GM18907 (cell line): Measurements from ENCODE around the gene BBS9.
"Not testable (repeated sequence)": the region's sequence is repeated elsewhere in the genome, so short reads cannot be mapped to it uniquely, and the experiment has no call there.

Experiments used
- ATAC-seq: cut with Tn5 transposase; IDR thresholded peaks from one replicate; pipeline ENCODE4 v1.9.1; 2021; ENCODE audit warnings: mild to moderate bottlenecking, moderate library complexity; ENCODE audit not compliant: unreplicated experiment

The BBS9 gene

GRCh38 chr7:33128990-33129805 is at the start of gene BBS9:
TSS of gene BBS9 (plus strand) at chr7:33129564. CDS start at chr7:33146253, 16,689 bp downstream.
- ATAC-seq, result peak; percentile 100

DNA sequence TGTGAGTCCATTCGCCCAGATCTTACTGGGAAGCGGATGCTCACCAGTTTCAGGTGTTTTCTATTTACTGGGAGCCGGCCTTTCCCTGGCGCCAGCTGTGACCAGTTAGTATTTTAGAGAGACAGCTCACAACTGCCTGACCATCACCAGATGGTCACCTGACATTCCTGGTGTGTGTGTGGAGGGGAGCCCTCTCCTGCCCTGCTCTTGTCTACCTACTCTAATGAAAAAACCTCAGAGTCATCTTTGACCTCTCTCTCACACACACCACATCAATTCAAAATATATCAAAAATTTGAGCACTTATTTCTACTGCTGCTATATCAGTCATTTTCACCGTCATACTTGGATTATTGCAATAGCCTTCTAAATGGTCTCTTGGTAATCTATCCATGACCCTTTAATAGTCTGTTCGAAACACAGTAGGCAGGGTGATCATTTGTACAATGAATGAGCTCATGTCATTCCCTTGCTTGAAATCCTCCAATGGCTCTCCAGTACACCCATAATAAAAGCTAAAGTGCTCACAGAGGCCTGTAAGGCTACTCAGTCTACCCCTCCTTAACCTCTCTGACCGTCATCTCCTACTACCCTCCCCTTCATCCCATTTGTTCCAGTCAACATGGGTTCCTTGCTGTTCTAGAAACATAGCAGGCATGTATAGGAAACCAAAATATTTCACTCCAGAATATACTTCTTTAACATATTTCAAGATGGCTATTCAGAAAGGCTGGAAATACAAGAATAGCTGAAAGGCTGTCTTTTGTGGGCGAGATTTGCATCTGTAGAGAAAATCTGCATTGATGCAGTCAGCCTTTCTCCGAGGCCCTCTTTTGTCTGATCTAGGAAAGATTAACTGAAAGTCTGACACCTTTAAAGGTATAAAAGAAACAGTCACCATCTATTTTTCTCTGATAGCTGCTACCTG is 49.3 kb upstream of the BBS9 start:
- no peak for ATAC-seq

DNA sequence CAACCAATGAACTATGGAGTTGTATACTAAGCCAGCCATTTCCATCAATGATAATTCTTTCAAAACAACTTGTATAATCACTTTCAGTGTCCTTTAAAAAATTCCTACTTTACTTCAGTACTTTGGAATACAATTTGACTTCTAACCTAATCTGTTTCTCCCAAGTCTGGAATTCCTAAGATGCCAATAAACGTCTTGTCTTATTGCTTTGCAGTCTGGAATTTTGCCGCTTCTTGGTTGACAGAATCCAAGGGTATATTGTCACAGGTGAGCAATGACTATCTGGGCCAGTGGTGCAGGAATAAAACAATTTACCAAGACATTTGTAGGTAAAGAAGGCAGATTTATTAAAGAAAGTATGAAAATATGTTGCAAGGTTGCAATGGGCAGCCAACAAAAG is 42.0 kb upstream of the BBS9 start:
- ATAC-seq, result no peak

- no peak for ATAC-seq
Observed at GRCh38 chr7:33087858-33088257, 41.5 kb upstream of the BBS9 start.

GRCh38 chr7:33089142-33089541 is 40.2 kb upstream of the BBS9 start:
- ATAC-seq, result no peak

GRCh38 chr7:33091111-33091531 is 38.2 kb upstream of the BBS9 start:
- ATAC-seq, result no peak

GRCh38 chr7:33091641-33092191 is 37.6 kb upstream of the BBS9 start:
- no peak for ATAC-seq

- no peak for ATAC-seq
Observed at GRCh38 chr7:33093266-33093665, 36.1 kb upstream of the BBS9 start.

DNA sequence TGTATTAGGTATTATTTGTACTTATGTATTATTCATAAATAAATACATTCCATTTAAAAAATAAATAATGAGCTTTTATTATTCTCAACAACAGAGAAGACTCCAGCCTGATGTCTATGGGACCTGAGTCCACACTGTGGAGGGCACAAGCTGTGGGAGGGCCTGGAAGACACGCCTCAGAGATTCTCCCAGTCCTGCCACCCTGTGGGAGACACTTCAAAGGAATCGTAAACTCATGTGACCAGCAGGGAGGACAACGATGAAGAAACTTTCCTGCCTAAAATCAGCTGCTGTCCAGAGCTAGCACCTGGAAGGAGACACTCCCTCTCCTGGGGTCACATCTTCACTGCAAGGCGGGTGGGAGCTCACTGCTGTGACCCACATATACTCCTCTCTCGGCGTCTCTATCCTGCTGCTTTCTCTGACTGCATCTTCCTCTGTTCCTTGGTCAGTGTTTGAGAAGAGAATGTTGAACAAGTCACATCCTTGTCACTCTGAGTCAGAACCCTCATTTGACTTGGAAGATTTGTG is 34.6 kb upstream of the BBS9 start:
- not testable (repeated sequence) for ATAC-seq

- no peak for ATAC-seq
Observed at GRCh38 chr7:33099154-33099940, 30.0 kb upstream of the BBS9 start.

GRCh38 chr7:33100770-33101169 is 28.6 kb upstream of the BBS9 start:
- ATAC-seq, result no peak

- no peak for ATAC-seq
Observed at GRCh38 chr7:33101906-33102305, 27.5 kb upstream of the BBS9 start.

GRCh38 chr7:33107136-33108066 is 22.0 kb upstream of the BBS9 start:
- peak; percentile 46 for ATAC-seq

- ATAC-seq, result peak; percentile 19
Observed at GRCh38 chr7:33108554-33109004, 20.8 kb upstream of the BBS9 start.

GRCh38 chr7:33109005-33109757 is 20.2 kb upstream of the BBS9 start, which contains the start of gene RP9:
TSS of gene RP9 (minus strand) at chr7:33109404. CDS start at chr7:33109372, 32 bp downstream.
- ATAC-seq, result peak; percentile 88

- ATAC-seq, result no peak
Observed at GRCh38 chr7:33109758-33110238, 19.6 kb upstream of the BBS9 start.

DNA sequence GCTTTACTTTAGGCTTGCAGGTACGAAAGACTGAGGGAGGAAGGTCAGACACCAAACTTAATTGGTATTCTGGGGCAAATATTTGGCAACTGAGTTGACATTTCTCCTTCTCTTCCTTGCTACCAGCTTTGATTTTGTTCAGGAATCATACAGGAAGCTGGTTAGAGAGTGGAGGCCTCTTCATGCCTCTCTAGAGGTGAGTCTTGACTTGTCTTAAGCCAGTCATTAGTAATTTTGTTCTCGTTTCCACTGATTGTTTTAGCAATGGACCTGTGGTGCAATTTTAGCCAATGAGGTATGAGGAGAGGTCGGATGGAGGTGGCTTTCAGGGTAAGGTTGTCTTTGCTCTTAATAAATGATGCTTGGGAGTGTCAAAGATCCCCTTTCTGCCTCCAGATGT is 17.8 kb upstream of the BBS9 start:
- no peak for ATAC-seq

GRCh38 chr7:33114976-33115375 is 14.4 kb upstream of the BBS9 start:
- ATAC-seq, result no peak
